GM12875 (cell line): ENCODE measurements around the gene JAKMIP1.

Source experiments
- H3K4me3 ChIP-seq: one replicate; pipeline ENCODE4 v1.5.1; 2011; ENCODE audit warnings: low read depth, low read length, control low read depth
- TF ChIP-seq, protein P1 (sequence below): IDR thresholded peaks from 2 replicates; pipeline ENCODE4 v1.5.1; 2011; ENCODE audit warnings: low read depth, mild to moderate bottlenecking, control low read depth, inconsistent platforms, low read length, moderate library complexity, borderline replicate concordance; ENCODE audit not compliant: insufficient read depth

JAKMIP1 gene

GRCh38 chr4:6162885-6163284, 37.5 kb downstream of the JAKMIP1 start:
- TF ChIP-seq, protein P1, sequence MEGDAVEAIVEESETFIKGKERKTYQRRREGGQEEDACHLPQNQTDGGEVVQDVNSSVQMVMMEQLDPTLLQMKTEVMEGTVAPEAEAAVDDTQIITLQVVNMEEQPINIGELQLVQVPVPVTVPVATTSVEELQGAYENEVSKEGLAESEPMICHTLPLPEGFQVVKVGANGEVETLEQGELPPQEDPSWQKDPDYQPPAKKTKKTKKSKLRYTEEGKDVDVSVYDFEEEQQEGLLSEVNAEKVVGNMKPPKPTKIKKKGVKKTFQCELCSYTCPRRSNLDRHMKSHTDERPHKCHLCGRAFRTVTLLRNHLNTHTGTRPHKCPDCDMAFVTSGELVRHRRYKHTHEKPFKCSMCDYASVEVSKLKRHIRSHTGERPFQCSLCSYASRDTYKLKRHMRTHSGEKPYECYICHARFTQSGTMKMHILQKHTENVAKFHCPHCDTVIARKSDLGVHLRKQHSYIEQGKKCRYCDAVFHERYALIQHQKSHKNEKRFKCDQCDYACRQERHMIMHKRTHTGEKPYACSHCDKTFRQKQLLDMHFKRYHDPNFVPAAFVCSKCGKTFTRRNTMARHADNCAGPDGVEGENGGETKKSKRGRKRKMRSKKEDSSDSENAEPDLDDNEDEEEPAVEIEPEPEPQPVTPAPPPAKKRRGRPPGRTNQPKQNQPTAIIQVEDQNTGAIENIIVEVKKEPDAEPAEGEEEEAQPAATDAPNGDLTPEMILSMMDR: no peak
- H3K4me3 ChIP-seq: no peak overlapping the region

- H3K4me3 ChIP-seq: no peak overlapping the region
- TF ChIP-seq, protein P1: no peak
These were observed 38.4 kb downstream of the JAKMIP1 start for GRCh38 chr4:6161921-6162464.

DNA sequence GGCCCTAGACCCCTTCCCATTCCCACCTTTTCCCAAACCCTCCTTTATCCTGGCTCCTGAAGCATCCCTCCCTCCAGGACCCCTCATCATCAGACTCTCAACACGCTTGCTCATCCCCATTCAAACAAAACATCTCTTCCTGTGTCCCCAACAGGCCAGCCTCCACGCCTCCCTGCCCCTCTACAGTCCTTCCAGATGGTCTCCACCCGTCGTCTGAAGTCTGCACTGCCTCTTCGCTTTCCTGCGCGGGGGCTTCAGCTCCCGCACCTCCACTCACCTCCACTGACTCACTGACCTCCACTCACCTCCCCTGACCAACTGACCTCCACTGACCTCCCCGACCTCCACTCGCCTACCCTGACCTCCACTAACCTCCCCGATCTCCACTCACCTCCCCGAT, 39.8 kb downstream of the JAKMIP1 start:
- TF ChIP-seq, protein P1: no peak
- H3K4me3 ChIP-seq: no peak overlapping the region

GRCh38 chr4:6157926-6158325, 42.4 kb downstream of the JAKMIP1 start:
- TF ChIP-seq, protein P1: no peak
- H3K4me3 ChIP-seq: no peak overlapping the region

DNA sequence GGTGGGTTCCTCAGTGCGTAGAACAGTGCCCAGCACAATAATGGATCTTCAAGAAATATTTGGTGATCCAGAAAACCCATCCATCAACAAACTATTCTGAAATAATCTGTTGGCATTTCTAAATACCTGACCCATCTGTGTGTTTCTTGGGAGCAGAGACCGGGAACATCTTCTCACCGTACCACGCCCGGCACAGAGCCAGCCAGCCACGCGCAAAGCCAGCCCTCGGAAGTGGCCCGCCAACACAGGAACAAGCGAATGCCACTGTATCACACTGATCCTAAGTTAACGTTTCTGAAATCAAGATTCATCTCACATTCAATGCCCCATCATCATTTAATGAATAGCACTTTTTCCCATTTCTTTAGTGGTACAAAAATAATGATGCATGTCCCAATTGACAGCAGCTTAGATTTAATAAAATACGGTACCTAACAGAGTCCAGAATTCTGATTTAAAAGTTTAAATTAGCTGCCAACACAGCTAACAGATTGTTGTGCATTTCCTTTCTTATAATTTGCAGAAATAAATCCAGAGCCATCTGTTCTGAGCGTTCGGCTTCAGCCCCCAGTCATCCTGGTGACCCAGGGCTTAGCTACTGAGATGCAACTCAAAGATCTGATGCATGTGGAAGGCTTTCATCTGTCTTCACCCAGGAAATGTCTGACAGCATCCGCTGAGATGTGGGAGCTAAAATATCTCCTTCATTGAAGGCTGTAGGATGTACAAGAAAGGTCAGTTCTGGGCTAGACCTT, 44.2 kb downstream of the JAKMIP1 start:
- TF ChIP-seq, protein P1: no peak
- H3K4me3 ChIP-seq: no peak overlapping the region

GRCh38 chr4:6154875-6155274, 45.5 kb downstream of the JAKMIP1 start:
- TF ChIP-seq, protein P1: no peak
- H3K4me3 ChIP-seq: no peak overlapping the region

- H3K4me3 ChIP-seq: no peak overlapping the region
- TF ChIP-seq, protein P1: no peak
These were observed 46.5 kb downstream of the JAKMIP1 start for GRCh38 chr4:6153874-6154273.
